Measurements from ENCODE around the gene DYRK1B.

Gene DYRK1B

DNA sequence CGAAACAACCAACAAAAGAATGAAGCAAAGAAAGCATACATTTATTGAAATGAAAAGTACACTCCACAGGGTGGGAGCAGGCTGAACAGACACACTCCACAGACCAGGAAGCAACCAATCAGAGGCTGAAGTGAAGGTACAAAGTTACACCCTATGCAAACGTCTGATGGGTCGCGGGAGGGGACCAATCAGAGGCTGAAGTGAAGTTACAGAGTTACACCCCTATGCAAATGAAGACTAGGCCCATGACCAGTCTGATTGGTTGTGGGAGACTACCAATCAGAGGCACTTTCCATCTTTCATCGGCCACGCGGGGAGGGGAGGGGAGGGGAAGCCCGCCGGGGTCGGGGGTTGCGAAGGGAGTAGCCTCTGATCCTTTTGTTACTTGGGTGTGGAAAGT is 24.6 kb upstream of the DYRK1B start:
- no peak for DNase-seq (ENCODE audit: low read depth)

- no peak for DNase-seq (ENCODE audit: low read depth)
Measured at GRCh38 chr19:39852882-39853281, 18.9 kb upstream of the DYRK1B start.

DNA sequence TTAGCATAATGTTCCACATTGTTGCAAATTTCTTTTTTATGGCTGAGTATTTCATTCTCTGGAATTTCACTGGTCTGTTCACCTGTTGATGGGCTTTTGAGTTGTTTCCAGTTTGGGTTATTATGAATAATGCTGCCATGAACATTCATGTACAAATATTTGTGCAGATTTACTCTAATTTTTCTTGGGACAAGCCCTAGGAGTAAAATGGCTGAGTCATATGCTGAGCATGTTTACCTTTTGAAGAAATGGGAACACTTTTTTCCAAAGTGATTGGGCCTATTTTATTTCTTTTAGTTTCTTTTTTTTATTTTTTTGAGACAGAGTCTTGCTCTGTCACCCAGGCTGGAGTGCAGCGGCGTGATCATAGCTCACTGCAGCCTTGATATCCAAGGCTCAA is 16.9 kb upstream of the DYRK1B start:
- no peak for DNase-seq (ENCODE audit: low read depth)

- DNase-seq (ENCODE audit: low read depth) = no peak
Measured at GRCh38 chr19:39848392-39848791, 14.4 kb upstream of the DYRK1B start.

GRCh38 chr19:39847525-39847924 is 13.6 kb upstream of the DYRK1B start:
- DNase-seq (ENCODE audit: low read depth) = no peak

- no peak for DNase-seq (ENCODE audit: low read depth)
Measured at GRCh38 chr19:39846678-39847486, 12.9 kb upstream of the DYRK1B start.

DNA sequence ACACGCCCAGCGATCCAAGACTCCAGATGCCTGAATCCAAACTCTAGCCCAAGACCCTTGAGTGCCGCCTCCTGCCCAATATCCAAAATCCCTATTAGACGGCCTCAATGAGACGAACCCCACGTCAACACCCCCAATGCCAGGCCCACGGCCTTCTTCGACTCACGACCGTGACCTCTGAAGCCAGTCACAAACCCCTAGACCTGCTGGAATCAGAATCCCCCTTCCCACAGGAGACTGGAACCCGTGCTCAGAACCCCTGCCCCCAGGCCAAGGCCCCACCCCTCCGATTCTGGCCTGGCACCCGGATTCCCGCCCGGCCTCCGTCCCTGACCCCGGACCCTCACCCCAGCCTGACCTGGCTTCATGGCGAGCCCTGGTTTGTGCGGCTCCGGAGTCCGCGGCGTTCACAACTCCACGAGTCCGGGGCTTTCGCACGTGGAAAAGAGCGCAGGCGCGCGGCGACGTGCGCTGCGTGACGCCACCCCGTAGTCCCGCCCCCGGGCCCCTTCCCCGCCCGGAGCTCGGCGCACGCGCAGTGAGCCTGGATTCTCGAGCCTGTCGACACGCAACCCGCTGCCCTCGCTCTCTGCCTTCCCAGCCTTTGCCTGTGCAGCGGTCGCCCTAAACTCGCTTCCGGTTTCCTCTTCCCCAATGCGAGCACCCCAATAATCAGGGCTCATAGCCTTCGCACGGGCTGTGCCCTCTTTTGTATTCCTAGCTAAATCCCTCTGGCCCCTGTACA is 12.1 kb upstream of the DYRK1B start, which contains the start of gene FBL:
TSS of gene FBL (minus strand) at position 447 of the 745 bp plus-strand sequence. CDS start at position 368, 79 bp downstream.
- peak; percentile 96 for DNase-seq (ENCODE audit: low read depth)

DNA sequence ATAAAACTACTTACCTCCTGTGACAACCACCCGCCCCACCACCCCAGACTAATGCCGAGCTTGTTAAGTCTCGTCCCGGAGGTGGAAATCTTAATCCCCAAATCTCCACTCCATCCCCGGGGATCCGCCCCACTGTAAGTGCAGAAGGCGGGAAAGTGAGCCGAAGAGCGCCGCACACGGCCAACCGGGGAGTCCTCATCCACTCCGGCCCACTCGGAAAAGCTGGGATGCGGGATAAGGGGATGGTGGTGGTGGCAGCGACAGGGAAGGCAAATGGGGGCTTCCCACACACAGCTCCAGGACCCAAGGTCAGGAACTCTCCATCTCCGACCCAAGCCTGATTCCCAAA is 11.6 kb upstream of the DYRK1B start:
- no peak for DNase-seq (ENCODE audit: low read depth)

DNA sequence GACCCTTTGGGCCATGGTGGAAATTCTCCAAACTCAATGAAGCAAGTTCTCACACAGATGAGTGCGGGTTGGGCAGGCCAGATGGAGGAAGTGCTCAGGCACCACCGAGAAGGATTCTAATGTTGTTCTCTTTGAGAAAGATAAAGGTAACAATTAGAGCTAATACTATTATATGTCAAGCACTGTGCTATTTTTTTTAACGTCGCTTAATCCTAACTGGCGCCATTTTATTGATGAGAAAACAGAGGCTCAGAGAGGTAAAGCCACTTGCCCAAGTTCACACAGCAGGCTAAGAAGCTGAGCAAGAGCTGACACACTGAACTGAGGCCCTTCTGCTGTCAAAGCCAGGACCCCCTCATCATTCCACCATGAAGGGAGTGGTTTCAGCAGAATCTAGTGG is 11.2 kb upstream of the DYRK1B start:
- no peak for DNase-seq (ENCODE audit: low read depth)

DNA sequence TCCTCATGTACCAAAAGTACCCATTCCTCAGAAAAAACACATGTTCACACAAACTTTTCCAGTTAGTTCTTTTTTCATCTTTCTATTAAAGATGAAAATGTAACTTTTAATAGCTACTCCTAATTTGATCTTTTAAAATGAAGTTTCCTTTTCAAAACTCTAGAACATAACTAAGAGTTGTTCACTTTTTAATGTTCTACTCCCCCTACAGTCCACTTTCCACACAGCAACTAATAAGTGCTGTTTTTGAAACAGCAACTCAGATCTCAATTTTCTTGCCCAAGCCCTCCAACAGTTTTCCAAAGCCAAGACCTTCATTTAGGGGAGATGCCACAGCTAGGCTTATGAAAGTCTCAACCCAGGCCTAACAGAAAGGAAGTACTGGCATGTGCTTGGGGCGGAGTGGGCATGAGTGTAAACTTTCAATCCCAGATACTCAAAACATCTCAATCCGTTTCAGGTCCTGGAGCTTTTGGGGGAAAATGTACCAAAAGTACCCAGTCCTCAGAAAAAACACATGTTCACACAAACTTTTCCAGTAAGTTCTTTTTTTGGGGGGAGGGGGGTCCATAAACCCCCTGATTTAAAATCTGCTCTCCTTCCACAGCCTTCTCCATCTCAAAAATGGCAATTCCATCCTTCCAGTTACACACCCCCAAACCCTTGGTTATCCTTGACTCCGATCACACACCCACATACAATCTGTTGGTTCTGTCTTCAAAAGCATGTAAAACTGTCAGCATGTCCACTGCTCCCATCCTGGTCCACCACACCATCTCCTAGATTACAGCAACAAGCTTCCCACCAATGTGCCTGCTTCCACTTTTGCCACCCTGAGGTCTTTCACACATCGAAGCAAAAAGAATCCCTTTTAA is 10.2 kb upstream of the DYRK1B start:
- DNase-seq (ENCODE audit: low read depth) = no peak

GRCh38 chr19:39842693-39843435 is 8.9 kb upstream of the DYRK1B start:
- DNase-seq (ENCODE audit: low read depth) = no peak

GRCh38 chr19:39841041-39841440 is 7.1 kb upstream of the DYRK1B start:
- DNase-seq (ENCODE audit: low read depth) = no peak

DNA sequence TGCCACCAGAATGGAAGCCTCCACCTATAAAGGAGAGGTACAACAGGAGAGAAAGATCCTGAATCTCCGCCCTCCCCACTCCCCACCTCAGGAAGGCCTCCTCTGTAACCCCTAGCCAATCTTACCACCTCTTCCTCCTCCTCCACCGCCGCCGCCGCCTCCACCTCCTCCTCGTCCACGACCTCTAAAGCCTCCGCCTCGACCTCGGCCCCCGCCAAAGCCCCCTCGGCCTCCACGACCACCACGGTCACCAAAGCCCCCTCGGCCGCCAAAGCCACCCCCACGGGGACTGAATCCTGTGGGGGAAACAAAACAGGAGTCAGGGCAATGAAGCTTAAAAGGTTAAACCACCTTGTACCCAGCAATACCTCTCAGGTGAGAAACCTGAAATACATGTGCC is 6.5 kb upstream of the DYRK1B start:
- no peak for DNase-seq (ENCODE audit: low read depth)

DNA sequence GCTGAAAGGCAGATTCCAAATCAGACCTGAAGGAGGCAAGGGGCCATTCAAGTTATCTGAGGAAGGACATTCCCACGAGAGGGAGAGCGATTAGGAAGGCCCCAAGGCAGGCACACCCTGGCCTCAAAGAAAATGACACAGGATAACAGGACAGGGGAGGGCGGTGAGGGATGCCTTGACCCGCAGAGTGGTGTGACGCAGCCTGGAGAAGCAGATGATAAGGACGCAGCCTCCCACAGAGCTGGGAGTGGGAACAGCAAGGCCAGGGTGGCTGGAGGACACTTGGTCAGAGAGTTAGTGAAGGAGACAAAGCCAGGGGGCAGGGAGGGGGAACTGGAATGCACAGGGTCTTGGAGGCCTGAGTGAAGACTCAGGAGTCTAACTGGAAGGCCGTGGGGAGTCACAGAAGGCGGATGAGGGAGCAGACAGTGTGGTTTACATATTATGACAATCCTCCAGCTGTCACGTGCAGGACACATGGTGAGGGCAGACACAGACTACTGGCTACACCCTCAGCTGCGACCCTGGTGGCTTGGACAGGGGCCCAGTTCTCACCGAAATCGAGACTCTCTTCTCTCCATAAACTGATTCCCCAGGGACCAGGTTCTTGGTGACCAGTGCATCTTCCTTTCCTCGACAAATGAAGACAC is 5.8 kb upstream of the DYRK1B start:
- no peak for DNase-seq (ENCODE audit: low read depth)

DNA sequence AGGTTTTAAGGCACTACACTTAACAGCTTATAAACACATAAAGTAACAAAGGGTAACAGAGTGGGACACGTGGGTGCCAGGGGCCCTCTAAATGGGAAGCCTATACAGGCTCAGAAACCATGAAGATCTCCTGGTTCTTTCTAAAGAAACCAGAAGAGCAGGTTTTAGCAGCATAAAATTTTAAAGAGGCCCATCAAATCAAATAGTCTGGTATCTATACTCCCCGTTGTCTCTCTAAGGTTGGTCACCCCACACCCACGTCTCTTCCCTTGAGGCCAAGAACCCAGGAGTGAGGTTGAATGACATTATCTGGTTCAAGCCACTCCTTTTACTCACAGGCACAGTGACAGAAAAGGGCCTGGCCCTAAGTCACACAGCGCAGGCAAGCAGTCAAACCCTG is 4.6 kb upstream of the DYRK1B start:
- no peak for DNase-seq (ENCODE audit: low read depth)

- no peak for DNase-seq (ENCODE audit: low read depth)
Measured at GRCh38 chr19:39837978-39838377, 4.0 kb upstream of the DYRK1B start.

GRCh38 chr19:39834287-39834841 is 402 bp upstream of the DYRK1B start:
- no peak for DNase-seq (ENCODE audit: low read depth)

- DNase-seq (ENCODE audit: low read depth) = no peak
Measured at GRCh38 chr19:39833160-39833463, 850 bp downstream of the DYRK1B start.

DNA sequence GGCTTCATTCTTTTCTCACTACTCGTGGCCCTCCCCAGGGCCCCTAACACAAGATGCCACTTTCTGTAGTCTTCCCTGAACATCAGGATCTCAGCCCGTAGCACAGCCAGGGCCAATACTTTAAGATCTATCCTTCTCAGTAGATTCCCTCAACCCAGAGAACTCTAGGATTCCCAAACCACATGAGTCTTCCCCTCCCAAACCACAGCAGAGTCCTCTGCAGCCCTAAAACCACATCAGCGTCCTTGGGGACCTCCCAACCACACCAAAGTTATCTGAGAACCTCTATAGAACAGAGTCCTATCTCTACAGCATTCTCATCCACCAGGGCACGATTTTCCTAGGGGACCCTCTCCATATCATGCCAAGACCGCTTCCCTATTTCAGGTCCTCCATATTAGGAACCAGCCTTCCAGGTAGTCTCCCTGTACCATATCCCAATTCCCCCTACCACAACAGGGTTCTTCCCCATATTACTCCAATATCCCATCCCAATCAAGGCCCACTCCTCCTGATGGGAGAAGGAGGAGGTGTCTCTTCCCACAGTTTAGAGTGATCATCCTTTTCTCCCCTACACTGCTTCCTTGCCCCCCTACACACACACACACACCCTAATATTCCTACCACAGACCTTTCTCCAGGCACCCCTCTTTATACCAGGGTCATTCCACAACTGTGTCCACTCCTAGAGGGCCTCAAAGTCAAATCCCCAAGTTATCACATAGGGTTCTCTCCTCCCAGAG is 1.4 kb downstream of the DYRK1B start:
- no peak for DNase-seq (ENCODE audit: low read depth)

GRCh38 chr19:39831679-39832078 is 2.3 kb downstream of the DYRK1B start:
- DNase-seq (ENCODE audit: low read depth) = no peak
